HG02759 (cell line): ENCODE results near the gene PANK2.
A peak's percentile ranks its signal among the peaks of the same experiment; 100 is the strongest.
"Not testable (repeated sequence)": the region's sequence is repeated elsewhere in the genome, so short reads cannot be mapped to it uniquely, and the experiment has no call there.

Experiments
- ATAC-seq: cut with Tn5 transposase; IDR thresholded peaks from one replicate; pipeline ENCODE4 v1.9.1; 2021; ENCODE audit warnings: mild to moderate bottlenecking, moderate library complexity; ENCODE audit not compliant: unreplicated experiment

PANK2 gene

DNA sequence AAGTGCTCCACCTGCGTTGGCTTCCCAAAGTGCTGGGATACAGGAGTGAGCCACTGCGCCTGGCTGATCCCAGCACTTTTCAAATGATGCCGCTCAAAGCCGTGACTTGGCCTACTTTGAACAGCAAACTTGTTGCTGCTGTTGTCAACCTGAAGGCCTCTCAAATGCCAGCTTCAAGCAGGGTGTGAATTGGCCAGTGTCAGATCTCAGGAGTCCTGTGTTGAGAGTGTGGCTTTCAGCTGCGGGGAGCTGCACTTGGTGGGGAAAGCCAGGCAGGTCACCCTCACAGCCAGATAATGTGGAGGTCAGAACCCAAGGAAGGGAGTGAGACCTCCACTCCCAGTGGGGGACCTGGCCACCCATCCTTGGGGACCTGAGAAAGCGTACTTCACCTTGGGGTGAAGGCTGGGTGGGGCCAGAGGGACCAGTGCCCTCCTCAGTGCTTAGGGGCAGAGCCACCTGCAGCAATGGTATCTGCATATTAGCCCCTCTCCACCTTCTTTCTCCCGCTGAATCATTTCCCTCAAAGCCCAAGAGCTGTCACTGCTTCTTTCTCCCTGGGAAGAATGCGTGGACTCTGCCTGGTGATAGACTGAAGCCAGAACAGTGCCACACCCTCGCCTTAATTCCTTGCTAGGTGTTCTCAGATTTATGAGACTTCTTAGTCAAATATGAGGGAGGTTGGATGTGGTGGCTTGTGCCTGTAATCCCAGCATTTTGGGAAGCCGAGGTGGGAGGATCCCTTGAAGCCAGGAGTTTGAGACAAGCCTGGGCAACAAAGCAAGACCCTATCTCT is 19.1 kb upstream of the PANK2 start:
- ATAC-seq: no peak

DNA sequence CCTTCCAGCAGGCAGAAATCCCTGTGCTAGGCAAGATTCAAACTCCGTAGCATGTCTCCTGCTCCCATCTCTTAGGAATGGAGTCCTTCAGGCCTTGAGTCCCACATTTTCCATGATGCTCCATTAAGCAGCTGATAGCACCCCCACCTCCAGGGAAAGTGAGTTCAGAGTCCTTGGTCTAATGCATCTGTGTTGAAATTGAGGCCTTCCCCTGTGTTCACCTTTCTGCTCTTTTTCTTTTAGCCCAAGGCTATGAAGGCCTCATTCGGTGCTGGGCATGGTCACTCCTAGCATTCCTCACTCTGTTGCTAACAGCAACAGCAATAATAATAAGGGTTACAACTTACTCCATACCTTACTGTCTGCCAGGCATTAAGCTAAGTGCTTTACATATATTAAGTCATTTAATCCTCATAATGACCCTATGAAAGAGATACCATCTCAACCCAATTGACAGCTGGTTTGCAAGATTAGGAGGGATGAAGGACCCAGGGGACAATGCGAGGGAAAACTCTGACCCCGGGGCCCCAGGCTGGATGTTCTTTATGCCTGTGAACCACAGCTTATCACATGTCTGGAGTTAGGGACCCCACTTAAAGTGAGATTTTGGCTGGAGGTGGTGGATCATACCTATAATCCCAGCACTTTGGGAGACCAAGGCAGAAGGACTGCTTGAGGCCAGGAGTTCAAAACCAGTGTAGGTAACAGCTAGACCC is 17.5 kb upstream of the PANK2 start:
- no peak for ATAC-seq

DNA sequence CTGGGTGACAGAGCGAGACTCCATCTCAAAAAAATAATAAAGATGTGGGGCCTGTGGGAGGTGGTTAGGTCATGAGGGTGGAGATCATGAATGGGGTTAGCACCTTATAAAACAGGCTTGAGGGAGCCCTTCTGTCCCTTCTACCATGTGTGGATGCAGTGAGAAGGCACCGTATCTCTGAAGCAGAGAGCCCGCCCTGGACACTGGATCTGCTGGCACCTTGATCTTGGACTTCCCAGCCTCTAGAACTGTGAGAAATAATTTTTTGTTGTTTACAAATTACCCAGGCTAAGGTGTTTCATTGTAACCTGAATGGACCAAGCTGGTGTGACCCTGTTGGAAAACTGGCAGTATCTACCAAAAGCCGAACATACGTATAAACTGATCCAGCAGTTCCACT is 15.7 kb upstream of the PANK2 start:
- no peak for ATAC-seq

DNA sequence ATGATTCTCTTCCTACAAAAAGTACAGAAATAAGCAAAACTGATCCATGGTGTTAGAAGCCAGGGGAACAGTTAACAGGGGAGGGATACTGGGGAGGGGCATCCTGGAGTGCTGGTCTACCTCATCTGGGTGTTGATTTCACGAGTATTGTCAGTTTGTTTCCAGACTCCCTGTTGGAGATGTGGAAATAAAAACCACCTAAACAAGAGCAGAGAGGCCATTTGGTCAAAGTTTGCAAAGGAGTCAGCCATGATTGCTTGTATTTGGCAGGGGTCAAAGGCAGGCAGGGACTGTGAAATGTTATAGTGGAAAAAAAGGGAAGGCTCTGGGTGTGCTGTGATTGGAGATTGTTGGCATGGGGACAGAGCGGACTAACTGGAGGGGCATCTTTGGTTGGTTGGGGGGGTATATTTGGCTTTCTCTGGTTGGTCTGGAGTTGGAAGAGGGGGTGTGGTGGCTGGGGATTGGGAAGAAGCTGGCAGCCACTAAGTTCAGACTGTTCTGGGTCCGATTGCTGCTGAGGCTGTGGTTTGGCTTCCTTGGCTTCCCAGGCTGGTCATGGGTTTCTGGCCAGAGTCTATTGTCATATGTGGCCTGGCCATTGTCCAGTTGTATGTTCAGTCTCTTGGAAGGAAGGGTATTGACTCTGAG is 14.9 kb upstream of the PANK2 start:
- ATAC-seq: no peak

DNA sequence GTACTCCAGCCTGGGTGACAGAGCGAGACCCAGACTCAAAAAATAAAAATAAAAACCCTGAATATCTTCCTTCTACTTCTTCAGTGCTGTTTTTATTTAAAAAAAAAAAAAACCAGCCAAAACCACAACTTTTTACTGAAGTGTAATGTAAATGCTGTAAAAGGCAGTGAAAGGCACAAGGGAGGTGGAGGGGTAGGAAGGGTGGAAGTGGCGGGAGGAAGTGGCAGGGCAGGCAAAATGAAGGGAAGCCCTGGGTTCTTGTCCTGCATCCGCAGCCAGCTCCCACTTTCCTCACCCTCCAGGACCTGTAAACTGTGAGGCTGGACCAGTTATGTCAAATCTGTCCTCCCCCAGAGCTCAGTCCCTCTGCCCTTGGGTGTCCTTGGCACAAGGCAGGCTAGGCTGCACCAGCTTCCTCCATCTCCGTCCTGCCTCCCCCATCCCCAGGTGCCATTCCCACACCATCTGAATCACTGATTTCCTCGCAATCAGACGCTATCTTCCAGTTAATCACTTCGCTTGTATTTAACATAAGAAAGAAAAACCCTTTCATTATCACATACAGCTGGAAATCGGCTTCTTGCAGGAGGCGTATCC is 13.7 kb upstream of the PANK2 start:
- ATAC-seq: no peak

DNA sequence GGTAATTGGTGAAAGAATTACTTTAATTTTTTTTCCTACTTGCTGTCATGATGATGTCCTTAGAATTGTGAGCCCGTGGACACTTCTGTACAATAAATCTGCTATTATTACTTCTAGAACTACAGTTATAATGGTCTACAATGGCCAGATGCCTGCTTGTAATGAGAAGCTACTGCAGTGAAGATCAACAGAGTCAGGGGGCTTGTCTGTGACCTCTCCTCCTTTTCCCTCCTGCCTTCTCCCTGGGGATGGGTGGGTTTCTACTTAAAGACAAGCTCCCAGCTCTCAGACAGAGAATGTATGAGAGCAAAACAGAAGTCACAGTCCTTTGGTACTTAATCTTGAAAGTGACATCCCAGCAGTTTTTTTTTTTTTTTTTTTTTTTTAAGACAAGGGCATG is 13.2 kb upstream of the PANK2 start:
- ATAC-seq: no peak

DNA sequence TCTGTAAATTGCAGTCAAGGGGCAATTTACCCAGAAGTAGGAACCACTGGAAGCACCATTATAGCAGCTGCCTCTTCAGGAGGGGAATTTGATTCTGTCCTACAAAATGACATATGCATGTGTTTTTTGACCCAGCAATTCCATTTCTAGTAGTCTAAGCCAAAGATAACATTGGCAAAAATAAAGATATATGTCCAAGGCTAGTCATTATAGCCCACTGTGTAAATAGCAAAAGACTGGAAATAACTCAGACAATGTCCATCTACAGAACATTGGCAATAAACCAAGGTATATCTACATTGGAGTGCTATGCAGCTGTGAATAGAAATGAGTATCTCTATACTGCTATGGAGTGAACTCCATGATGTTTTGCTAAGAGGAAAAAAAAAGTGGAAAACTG is 12.5 kb upstream of the PANK2 start:
- ATAC-seq: no peak

DNA sequence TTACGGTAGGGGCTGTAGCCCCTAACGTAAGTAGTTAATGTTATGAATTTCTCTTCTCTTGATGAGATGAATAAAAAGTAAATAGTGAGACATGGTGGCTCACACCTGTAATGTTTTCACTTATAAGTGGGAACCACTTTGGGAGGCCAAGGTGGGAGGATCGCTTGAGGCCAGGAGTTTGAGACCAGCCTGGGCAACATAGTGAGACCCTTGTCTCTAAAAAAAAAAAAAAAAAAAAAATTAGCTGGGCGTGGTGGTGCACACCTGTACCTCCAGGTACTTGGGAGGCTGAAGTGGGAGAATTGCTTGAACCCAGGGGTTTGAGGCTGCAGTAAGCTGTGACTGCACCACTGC is 10.3 kb upstream of the PANK2 start:
- not testable (repeated sequence) for ATAC-seq

DNA sequence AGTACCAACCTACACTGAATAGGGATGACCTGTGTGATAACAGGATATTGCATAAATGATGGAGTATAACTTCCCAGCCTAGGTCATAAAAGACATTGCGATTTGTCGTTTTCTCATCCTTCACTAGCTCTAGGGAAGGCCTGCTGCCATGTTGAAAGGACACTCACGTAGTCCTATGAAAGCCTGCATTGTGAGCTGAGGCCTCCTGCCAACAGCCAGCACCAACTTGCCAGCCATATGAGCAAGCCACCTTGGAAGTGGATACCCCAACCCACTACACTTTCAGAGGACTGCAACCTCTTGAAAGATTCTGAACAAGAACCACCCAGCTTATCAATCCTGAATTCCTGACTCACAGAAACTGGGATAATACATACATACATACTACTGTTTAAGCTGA is 3.5 kb upstream of the PANK2 start:
- no peak for ATAC-seq

DNA sequence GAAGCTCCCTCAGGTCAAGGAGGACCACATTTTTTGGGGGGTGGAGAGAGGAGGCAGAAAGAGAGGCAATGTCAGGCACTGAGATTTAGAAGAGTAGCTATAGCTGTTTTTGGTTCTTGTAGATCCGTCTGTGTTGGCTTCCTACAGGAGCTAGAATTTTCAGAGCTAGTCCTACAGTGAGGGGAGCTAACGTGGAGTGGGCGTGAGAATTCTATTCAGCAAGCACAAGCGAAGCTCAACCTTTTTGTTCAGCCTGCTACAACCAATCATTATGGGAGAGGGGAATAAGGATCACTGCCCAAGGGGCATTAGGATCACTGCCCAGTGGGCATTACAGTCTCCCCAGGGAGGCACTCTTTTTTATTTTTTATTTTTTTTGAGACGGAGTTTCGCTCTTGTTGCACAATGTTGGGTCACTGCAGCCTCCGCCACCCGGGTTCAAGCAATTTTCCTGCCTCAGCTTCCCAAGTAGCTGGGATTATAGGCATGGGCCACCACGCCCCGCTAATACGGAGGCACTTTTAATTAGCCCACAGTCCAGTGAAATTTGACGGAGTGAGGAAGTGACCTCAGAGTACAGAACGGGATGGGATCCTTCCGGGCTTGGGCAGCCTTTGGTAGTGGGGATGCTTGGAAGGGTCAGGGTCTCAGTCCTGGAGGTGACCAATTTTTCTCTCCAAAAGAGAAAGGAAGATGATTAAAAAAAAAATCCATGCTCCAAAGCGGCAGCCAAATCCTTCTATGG is 1.1 kb upstream of the PANK2 start:
- no peak for ATAC-seq

DNA sequence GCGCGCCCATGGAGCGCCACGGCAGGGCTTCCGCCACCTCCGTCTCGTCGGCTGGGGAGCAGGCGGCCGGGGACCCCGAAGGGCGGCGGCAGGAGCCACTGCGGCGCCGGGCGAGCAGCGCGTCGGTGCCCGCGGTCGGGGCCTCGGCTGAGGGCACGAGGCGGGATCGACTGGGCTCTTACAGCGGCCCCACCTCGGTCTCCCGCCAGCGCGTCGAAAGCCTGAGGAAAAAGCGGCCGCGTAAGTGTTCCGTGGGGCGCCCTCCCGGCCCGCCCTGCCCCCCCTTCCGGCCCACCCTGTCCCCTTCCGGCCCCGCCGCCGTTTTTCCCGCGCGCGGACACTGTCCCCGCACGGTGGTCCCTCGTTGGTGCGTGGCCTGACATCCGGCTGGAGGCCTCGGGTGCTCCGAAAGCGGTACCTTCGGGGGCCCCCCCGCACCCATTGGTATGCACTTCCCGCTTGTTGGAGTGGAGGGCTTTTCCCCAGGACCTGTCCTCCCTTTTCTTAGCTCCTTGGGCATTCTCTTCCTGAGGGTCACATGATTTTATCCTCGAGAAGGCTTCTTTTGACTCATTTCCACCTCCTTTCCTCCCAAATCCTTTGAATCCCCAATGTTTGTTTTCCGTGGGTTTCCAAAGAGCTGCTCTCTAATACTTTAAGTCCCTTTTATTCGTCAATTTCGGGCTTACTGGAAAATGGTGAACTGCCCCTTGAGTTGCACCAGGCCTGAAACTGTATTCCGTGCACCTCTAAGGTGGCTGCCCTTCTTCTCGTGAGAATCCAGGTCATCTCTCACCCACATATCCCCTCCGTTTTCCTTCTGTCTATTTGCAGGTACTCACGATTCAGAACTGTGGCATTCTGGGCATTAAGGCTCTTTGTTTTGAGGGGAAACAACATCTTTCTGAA is 556 bp downstream of the PANK2 start:
- peak; percentile 34 for ATAC-seq

DNA sequence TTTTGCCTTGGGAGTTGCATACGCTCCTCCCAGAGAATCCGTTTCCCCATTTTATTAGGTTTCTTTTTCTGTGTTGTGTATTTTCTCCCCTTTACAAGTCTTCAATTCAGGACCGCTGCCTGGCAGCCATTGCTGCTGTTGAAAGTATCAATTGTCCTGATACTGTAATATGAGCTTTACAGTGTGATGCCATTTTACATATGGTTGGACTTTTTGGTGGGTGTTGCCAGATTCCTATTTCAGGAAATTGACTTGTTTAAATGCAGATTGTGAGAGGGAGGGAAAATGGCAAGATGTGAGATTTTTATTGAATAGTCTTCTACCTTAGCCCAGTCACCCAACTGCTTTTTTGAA is 1.2 kb downstream of the PANK2 start:
- no peak for ATAC-seq

DNA sequence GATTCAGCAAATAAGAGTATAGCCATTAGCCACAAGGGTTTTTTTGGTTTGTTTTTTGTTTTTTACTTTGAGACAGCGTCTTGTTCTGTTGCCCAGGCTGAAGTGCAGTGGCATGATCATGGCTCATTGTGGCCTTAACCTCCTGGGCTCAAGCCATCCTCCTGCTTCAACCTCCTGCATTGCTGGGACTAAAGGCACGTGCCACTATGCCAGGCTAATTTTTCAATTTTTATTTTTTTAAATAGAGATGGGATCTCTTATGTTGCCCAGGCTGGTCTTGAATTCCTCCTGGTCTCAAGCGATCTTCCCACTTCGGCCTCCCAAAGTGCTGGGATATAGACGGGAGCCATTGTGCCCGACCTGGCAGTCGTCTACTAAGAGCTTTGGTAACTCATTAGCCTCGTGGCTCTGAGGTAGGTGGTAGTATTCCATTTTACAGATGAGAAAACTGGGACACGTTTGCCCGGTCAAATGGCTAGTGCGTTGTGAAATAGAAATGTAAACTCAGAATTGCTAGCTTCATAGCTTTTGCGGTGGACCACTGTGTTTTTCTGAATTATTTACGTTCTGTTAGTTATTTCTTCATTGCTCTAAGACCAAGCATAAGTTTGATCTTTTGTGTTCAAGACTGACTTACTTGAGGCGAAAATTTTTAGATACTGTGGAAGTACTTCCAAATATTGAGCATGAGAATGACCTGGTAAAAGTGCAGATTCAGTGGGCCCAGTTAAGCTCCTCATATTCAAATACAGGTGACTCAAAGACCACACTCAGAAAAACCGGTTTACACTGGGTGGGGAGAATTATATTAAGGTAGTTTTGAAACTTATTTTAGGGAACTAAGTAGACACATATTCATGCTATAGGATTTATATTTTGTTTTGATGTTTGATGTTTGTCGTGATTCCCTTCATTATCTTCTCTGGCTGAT is 2.1 kb downstream of the PANK2 start:
- ATAC-seq: no peak

DNA sequence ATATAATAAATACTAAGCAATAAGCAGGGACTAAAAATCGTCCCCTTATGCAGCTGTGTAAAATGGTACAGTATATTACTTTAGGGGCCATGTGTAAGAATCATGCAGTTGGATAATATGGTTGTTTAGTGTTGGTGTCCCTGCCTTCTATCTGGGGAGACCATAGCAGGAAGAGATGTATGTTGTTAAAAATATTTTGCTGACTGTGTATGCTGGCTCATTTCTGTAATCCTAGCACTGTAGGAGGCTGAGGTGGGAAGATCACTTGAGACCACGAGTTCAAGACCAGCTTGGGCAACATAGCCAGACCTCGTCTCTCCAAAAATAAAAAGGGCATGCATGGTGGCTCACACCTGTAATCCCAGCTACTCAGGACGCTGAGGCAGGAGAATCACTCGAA is 5.6 kb downstream of the PANK2 start:
- no peak for ATAC-seq

DNA sequence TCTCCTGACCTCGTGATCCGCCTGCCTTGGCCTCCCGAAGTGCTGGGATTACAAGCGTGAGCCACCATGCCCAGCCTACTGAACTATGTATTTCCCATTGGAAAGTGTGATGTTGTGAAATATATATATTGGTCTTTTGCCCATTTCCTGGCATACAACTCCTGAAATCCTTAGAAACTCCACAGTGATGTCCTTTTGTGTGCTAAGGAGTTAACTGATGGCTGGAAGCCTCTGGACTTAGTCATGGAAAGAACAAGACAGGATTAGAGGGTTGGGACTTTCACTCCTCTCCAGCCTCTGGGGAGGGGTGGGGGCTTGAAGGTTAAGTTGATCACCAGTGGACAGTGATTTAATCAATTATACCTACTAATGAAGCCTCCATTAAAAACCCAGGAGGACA is 7.1 kb downstream of the PANK2 start:
- ATAC-seq: no peak

DNA sequence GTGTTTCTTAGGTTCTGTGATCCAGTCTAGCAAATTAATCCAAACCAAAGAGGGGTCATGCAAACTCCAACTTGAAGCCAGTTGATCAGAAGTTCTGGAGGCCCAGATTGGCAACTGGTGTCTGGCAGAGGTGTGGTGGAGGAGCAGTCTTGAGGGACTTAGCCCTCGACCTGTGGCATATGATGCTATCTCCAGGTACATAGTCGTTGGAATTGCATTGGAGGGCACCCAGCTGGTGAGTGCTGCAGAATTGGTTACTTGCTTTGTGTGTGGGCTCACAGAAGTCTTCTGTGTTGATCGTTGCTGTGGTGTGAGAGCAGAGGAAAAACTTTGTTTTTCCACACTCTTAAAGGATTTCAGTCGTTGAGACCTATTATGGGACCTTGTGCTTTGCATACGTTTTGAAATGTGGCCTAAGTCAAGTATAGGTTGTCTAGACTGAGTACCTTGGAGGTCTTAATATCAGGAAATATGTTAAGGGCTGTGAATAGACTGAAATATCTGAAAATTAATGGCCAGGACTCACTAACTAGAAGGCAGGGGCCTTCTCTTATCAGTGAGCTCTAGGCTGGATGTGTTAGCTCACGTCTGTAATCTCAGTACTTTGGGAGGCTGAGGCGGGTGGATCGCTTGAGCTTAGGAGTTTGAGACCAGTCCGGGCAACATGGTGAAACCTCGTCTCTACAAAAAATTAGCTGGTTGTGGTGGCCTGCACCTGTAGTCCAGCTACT is 7.8 kb downstream of the PANK2 start:
- ATAC-seq: no peak

DNA sequence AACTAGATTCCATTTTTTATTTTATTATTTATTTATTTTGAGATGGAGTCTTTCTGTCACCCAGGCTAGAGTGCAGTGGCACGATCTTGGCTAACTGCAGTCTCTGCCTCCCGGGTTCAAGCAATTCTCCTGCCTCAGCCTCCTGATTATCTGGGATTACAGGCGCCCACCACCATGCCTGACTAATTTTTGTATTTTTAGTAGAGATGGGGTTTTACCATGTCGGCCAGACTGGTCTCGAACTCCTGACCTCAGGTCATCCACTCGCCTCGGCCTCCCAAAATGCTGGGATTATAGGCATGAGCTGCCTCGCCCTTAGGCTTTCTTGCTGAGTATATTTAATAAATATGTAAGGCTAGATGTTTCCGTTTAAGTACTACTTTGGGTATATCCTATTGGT is 9.0 kb downstream of the PANK2 start:
- ATAC-seq: not testable (repeated sequence)

DNA sequence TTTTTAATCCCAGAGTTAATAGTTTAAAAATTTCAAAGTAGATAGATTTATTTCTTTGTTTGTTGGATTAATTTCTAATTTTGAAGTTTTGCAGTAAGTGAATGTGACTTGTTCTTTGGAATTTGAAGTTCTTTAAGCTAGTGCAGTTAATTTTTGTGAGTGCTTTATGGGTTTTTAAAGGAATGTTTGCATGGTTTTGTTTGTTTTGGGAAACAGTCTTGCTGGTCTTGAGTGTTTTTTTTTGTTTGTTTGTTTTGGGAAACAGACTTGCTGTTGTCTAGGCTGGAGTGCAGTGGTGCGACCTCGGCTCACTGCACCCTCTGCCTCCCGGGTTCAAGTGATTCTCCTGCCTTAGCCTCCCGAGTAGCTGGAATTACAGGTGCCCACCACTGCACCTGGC is 9.5 kb downstream of the PANK2 start:
- ATAC-seq: no peak
